Liver (tissue), 3 donors: ENCODE measurements around the gene BABAM1.

Experiments used
- ATF3 ChIP-seq: IDR thresholded peaks from 2 replicates; pipeline ENCODE4 v1.6.1; 2016; ENCODE audit warnings: antibody characterized with exemption
- GABPA ChIP-seq, 2 donors: IDR thresholded peaks in 1 of 2; conservative IDR thresholded peaks in 1 of 2; 2 replicates each; pipeline ENCODE4 v1.6.1; 2016; ENCODE audit warnings: antibody characterized with exemption in 2 of 2, mild to moderate bottlenecking in 1 of 2, moderate library complexity in 1 of 2
- JUND ChIP-seq, 2 donors: IDR thresholded peaks; 2 replicates each; pipeline ENCODE4 v1.6.1; 2016; ENCODE audit warnings: antibody characterized with exemption in 2 of 2
- MAX ChIP-seq: IDR thresholded peaks from 2 replicates; pipeline ENCODE4 v1.6.1; 2016; ENCODE audit warnings: antibody characterized with exemption
- TAF1 ChIP-seq: conservative IDR thresholded peaks from 2 replicates; pipeline ENCODE4 v1.6.1; 2016; ENCODE audit warnings: antibody characterized with exemption, mild to moderate bottlenecking
- YY1 ChIP-seq: IDR thresholded peaks from 2 replicates; pipeline ENCODE4 v1.6.1; 2016; ENCODE audit warnings: antibody characterized with exemption, mild to moderate bottlenecking
- TF ChIP-seq, protein P1 (sequence below): fragments of 150-350 bp; IDR thresholded peaks from 2 replicates; pipeline ENCODE4 v1.5.1; 2017; ENCODE audit warnings: improper control_type of control experiment, low read depth, low read length; ENCODE audit not compliant: missing input control
- donor health status: healthy.
- donor health status: healthy.

GRCh38 chr19:17232258-17232657, 35.0 kb upstream of the BABAM1 start:
- TF ChIP-seq JUND (IDR thresholded peaks at IDR 0.05) (no peak), YY1 (no peak), MAX (no peak), GABPA (IDR thresholded peaks at IDR 0.05 in 1 of 2, conservative IDR thresholded peaks at IDR 0.05 in 1 of 2) (no peak), TAF1 (no peak), ATF3 (no peak)
- TF ChIP-seq, protein P1, sequence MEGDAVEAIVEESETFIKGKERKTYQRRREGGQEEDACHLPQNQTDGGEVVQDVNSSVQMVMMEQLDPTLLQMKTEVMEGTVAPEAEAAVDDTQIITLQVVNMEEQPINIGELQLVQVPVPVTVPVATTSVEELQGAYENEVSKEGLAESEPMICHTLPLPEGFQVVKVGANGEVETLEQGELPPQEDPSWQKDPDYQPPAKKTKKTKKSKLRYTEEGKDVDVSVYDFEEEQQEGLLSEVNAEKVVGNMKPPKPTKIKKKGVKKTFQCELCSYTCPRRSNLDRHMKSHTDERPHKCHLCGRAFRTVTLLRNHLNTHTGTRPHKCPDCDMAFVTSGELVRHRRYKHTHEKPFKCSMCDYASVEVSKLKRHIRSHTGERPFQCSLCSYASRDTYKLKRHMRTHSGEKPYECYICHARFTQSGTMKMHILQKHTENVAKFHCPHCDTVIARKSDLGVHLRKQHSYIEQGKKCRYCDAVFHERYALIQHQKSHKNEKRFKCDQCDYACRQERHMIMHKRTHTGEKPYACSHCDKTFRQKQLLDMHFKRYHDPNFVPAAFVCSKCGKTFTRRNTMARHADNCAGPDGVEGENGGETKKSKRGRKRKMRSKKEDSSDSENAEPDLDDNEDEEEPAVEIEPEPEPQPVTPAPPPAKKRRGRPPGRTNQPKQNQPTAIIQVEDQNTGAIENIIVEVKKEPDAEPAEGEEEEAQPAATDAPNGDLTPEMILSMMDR: no peak
